Body of pancreas (tissue), 4 donors: ENCODE results near the gene NEDD4L.

Experiments used
- POLR2A ChIP-seq, 3 donors: fragments of 450-650 bp; IDR thresholded peaks; one replicate each; pipeline ENCODE4 v1.6.1; 2016; ENCODE audit warnings: antibody characterized with exemption in 3 of 3, mild to moderate bottlenecking in 2 of 3
- TF ChIP-seq, protein P1 (sequence below), 7 experiments: fragments of 450-650 bp in 4 of 7; fragments of 200-600 bp in 3 of 7; sonication (generic) in 3 of 7; IDR thresholded peaks; one replicate each; pipeline ENCODE4 v1.5.1; 2016 to 2019; ENCODE audit warnings: antibody characterized with exemption in 7 of 7

DNA sequence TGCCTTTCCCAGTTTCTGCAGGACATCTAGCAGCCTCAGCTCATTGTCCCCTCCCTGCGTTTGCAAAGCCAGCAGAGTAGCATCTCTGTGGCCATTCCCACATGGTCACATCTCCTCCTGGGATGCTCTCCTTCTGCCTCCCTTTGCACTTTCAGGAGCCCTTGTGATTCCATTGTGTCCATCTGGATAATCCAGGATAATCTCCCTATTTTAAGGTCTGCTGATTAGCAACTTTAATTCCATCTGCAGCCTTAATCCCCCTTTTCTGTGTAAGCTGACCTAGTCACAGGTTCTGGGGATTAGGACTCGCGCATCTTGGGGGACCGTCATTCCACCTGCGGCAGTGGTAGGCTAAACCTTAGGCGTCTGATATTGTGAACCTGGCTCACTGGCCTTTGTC is 70.7 kb downstream of the NEDD4L start:
- TF ChIP-seq POLR2A (IDR thresholded peaks at IDR 0.05) = no peak
- TF ChIP-seq, protein P1, sequence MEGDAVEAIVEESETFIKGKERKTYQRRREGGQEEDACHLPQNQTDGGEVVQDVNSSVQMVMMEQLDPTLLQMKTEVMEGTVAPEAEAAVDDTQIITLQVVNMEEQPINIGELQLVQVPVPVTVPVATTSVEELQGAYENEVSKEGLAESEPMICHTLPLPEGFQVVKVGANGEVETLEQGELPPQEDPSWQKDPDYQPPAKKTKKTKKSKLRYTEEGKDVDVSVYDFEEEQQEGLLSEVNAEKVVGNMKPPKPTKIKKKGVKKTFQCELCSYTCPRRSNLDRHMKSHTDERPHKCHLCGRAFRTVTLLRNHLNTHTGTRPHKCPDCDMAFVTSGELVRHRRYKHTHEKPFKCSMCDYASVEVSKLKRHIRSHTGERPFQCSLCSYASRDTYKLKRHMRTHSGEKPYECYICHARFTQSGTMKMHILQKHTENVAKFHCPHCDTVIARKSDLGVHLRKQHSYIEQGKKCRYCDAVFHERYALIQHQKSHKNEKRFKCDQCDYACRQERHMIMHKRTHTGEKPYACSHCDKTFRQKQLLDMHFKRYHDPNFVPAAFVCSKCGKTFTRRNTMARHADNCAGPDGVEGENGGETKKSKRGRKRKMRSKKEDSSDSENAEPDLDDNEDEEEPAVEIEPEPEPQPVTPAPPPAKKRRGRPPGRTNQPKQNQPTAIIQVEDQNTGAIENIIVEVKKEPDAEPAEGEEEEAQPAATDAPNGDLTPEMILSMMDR (IDR thresholded peaks at IDR 0.05) = no peak
